Activated T-helper 1 cell treated with anti-CD3 and anti-CD28 coated beads, Interleukin-12 subunit alpha, Interleukin-12 subunit beta, Interleukin-2, Interleukin-4 antibody, amounts not matched to agents 30 ng/mL and 10 ng/mL and 1 ng/mL, durations not matched to agents 14 hours and 24 hours and 36 hours (primary cell): ENCODE data around the gene CDK3. TPM values are rescaled to one million over a fixed set of nuclear protein-coding genes. Genes with fewer than 3 reads are reported as not detected.
A peak's percentile ranks its signal among the peaks of the same experiment; 100 is the strongest.
"Not testable (repeated sequence)": the region's sequence is repeated elsewhere in the genome, so short reads cannot be mapped to it uniquely, and the experiment has no call there.

Experiments
- DNase-seq: peaks from one replicate; pipeline ENCODE4 v3.0.0; 2021; ENCODE audit warnings: low spot score
- H3K27ac Mint-ChIP-seq: one replicate; pipeline ENCODE4 v1.8.0; 2021; ENCODE audit warnings: mild to moderate bottlenecking, mixed read lengths
- H3K27me3 Mint-ChIP-seq: one replicate; pipeline ENCODE4 v1.8.0; 2022; ENCODE audit warnings: mild to moderate bottlenecking, moderate library complexity, mixed read lengths; ENCODE audit not compliant: insufficient read depth
- H3K36me3 Mint-ChIP-seq: one replicate; pipeline ENCODE4 v1.8.0; 2021; ENCODE audit warnings: low read depth, mixed read lengths
- H3K4me1 Mint-ChIP-seq: one replicate; pipeline ENCODE4 v1.8.0; 2021; ENCODE audit warnings: low read depth, mixed read lengths
- H3K4me3 Mint-ChIP-seq: one replicate; pipeline ENCODE4 v1.8.0; 2021; ENCODE audit warnings: mild to moderate bottlenecking, moderate library complexity, mixed read lengths
- H3K9me3 Mint-ChIP-seq: one replicate; pipeline ENCODE4 v1.8.0; 2021; ENCODE audit warnings: mixed read lengths
- intact Hi-C: fragments of 100-400 bp; cut with micrococcal nuclease; formaldehyde crosslinking; loops from one replicate; pipeline ENCODE4 v1.15.1; 2024
- total RNA-seq: library from RNA; stranded (reverse); gene quantifications from 2 replicates; pipeline ENCODE4 v1.2.3, GENCODE V29; 2022

The CDK3 gene
- total RNA-seq, 1 donor from 2014 or later = 5.3 TPM

- H3K27ac Mint-ChIP-seq = no peak overlapping the region
- peaks cover 49% of the 10 kb centered on the region for H3K36me3 Mint-ChIP-seq
- H3K27me3 Mint-ChIP-seq = no peaks in the 10 kb centered on the region
- peaks cover 8% of the 10 kb centered on the region for H3K4me1 Mint-ChIP-seq
- H3K4me3 Mint-ChIP-seq = no peak overlapping the region
- no peak for DNase-seq
- intact Hi-C loops = no loop called here
- H3K9me3 Mint-ChIP-seq = no peaks in the 10 kb centered on the region
Measured at GRCh38 chr17:76040376-76040775, 39.7 kb downstream of the CDK3 start.

- DNase-seq, H3K4me3 Mint-ChIP-seq, H3K9me3 Mint-ChIP-seq, H3K4me1 Mint-ChIP-seq, H3K27ac Mint-ChIP-seq, H3K27me3 Mint-ChIP-seq, intact Hi-C loops: not testable (repeated sequence)
- H3K36me3 Mint-ChIP-seq = peaks cover 59% of the 10 kb centered on the region
Measured at GRCh38 chr17:76042868-76043267, 42.2 kb downstream of the CDK3 start.

- H3K4me1 Mint-ChIP-seq, H3K9me3 Mint-ChIP-seq, H3K4me3 Mint-ChIP-seq, DNase-seq, H3K27ac Mint-ChIP-seq, intact Hi-C loops, H3K27me3 Mint-ChIP-seq: not testable (repeated sequence)
- peaks cover 61% of the 10 kb centered on the region for H3K36me3 Mint-ChIP-seq
Measured at GRCh38 chr17:76044475-76045007, 43.9 kb downstream of the CDK3 start.

GRCh38 chr17:76046064-76046463, 45.4 kb downstream of the CDK3 start:
- Mint-ChIP-seq H3K27me3 (no peaks in the 10 kb centered on the region), H3K4me1 (no peaks in the 10 kb centered on the region), H3K9me3 (no peaks in the 10 kb centered on the region), H3K36me3 (peaks cover 63% of the 10 kb centered on the region), H3K4me3 (no peak overlapping the region), H3K27ac (no peak overlapping the region)
- intact Hi-C loops = no loop called here
- no peak for DNase-seq

GRCh38 chr17:76048025-76048605, 47.5 kb downstream of the CDK3 start:
- Mint-ChIP-seq H3K27ac (no peak overlapping the region), H3K27me3 (no peaks in the 10 kb centered on the region), H3K4me1 (peaks cover 2% of the 10 kb centered on the region), H3K36me3 (peaks cover 62% of the 10 kb centered on the region), H3K9me3 (no peaks in the 10 kb centered on the region), H3K4me3 (no peak overlapping the region)
- intact Hi-C loops = no loop called here
- DNase-seq = no peak

- Mint-ChIP-seq H3K9me3 (no peaks in the 10 kb centered on the region), H3K36me3 (peaks cover 63% of the 10 kb centered on the region), H3K4me1 (peaks cover 8% of the 10 kb centered on the region), H3K4me3 (no peak overlapping the region), H3K27me3 (no peaks in the 10 kb centered on the region), H3K27ac (no peak overlapping the region)
- intact Hi-C loops = no loop called here
- no peak for DNase-seq
Measured at GRCh38 chr17:76048711-76049110, 48.1 kb downstream of the CDK3 start.

GRCh38 chr17:76049239-76049638, 48.6 kb downstream of the CDK3 start:
- H3K4me1 Mint-ChIP-seq = peaks cover 13% of the 10 kb centered on the region
- H3K9me3 Mint-ChIP-seq = no peaks in the 10 kb centered on the region
- no peak for DNase-seq
- peak overlapping the region; percentile 25 for H3K27ac Mint-ChIP-seq
- intact Hi-C loops = no loop called here
- no peak overlapping the region for H3K4me3 Mint-ChIP-seq
- H3K27me3 Mint-ChIP-seq = no peaks in the 10 kb centered on the region
- peaks cover 62% of the 10 kb centered on the region for H3K36me3 Mint-ChIP-seq

GRCh38 chr17:76049836-76050537, 49.3 kb downstream of the CDK3 start:
- H3K9me3 Mint-ChIP-seq = no peaks in the 10 kb centered on the region
- no peak for DNase-seq
- H3K4me1 Mint-ChIP-seq = peaks cover 14% of the 10 kb centered on the region
- H3K27ac Mint-ChIP-seq = peak overlapping the region; percentile 55
- H3K27me3 Mint-ChIP-seq = no peaks in the 10 kb centered on the region
- H3K36me3 Mint-ChIP-seq = peaks cover 57% of the 10 kb centered on the region
- intact Hi-C loops = no loop called here
- H3K4me3 Mint-ChIP-seq = no peak overlapping the region

GRCh38 chr17:76050538-76051467, 50.1 kb downstream of the CDK3 start:
- Mint-ChIP-seq H3K9me3 (no peaks in the 10 kb centered on the region), H3K27me3 (no peaks in the 10 kb centered on the region), H3K27ac (no peak overlapping the region), H3K4me1 (peaks cover 14% of the 10 kb centered on the region), H3K4me3 (no peak overlapping the region), H3K36me3 (peaks cover 50% of the 10 kb centered on the region)
- DNase-seq = no peak
- intact Hi-C loops = no loop called here

- Mint-ChIP-seq H3K9me3 (no peaks in the 10 kb centered on the region), H3K4me3 (no peak overlapping the region), H3K27ac (no peak overlapping the region), H3K27me3 (no peaks in the 10 kb centered on the region), H3K36me3 (peaks cover 49% of the 10 kb centered on the region), H3K4me1 (peaks cover 14% of the 10 kb centered on the region)
- no peak for DNase-seq
- intact Hi-C loops = no loop called here
Measured at GRCh38 chr17:76051561-76051960, 50.9 kb downstream of the CDK3 start.

- DNase-seq = no peak
- intact Hi-C loops = no loop called here
- H3K36me3 Mint-ChIP-seq = peaks cover 51% of the 10 kb centered on the region
- no peaks in the 10 kb centered on the region for H3K9me3 Mint-ChIP-seq
- H3K27ac Mint-ChIP-seq = peak overlapping the region; percentile 34
- H3K4me1 Mint-ChIP-seq = peaks cover 14% of the 10 kb centered on the region
- no peaks in the 10 kb centered on the region for H3K27me3 Mint-ChIP-seq
- no peak overlapping the region for H3K4me3 Mint-ChIP-seq
Measured at GRCh38 chr17:76053246-76054111, 52.8 kb downstream of the CDK3 start.

- peaks cover 49% of the 10 kb centered on the region for H3K36me3 Mint-ChIP-seq
- H3K27me3 Mint-ChIP-seq = no peaks in the 10 kb centered on the region
- peaks cover 14% of the 10 kb centered on the region for H3K4me1 Mint-ChIP-seq
- intact Hi-C loops = no loop called here
- H3K4me3 Mint-ChIP-seq = no peak overlapping the region
- no peak for DNase-seq
- H3K27ac Mint-ChIP-seq = no peak overlapping the region
- no peaks in the 10 kb centered on the region for H3K9me3 Mint-ChIP-seq
Measured at GRCh38 chr17:76054112-76054476, 53.4 kb downstream of the CDK3 start.
